Brain microvascular endothelial cell (primary cell): ENCODE data around the gene FSIP2.

Source experiments
- DNase-seq: peaks from one replicate; pipeline ENCODE4 v3.0.0-alpha.2; 2020
- H3K27ac ChIP-seq: fragments of 250-450 bp; sonication (Bioruptor Pico); 2 replicates; pipeline ENCODE4 v1.5.1; 2020; ENCODE audit warnings: mild to moderate bottlenecking, moderate library complexity
- H3K27me3 ChIP-seq: fragments of 250-450 bp; sonication (Bioruptor Pico); replicated peaks from 2 replicates; pipeline ENCODE4 v1.5.1; 2020; ENCODE audit warnings: mild to moderate bottlenecking
- H3K36me3 ChIP-seq: fragments of 250-450 bp; sonication (Bioruptor Pico); replicated peaks from 2 replicates; pipeline ENCODE4 v1.5.1; 2020; ENCODE audit warnings: mild to moderate bottlenecking
- H3K4me3 ChIP-seq: 2 replicates; pipeline ENCODE4 v1.5.1; 2011; ENCODE audit warnings: low read depth, mild to moderate bottlenecking, control low read depth, low read length, moderate library complexity
- in situ Hi-C: cut with HindIII; loops from 2 replicates; pipeline ENCODE4 v1.10.0; 2017; ENCODE audit warnings: low sequenced_read_pairs, low pct_ligation_motif_present
- TF ChIP-seq, protein P1 (sequence below): IDR thresholded peaks from 2 replicates; pipeline ENCODE4 v1.5.1; 2011; ENCODE audit warnings: low read depth, mild to moderate bottlenecking, moderate library complexity, low read length, control low read depth, inconsistent platforms; ENCODE audit errors: missing control alignments

FSIP2 gene

DNA sequence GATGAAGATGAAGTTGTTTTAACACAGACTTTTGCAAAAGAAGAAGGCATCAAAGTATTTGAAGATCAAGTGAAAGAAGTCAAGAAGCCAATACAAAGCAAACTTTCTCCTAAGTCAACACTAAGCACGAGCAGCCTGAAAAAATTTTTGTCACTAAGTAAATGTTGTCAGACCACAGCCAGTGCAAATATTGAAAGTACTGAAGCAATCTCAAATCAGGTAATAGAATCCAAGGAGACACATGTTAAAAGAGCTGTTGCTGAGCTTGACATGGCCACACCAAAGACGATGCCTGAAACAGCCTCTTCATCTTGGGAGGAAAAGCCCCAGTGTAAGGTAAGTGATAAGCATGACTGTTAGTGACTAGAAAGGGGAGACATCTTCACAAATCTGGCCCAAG, 75.1 kb downstream of the FSIP2 start:
- Histone ChIP-seq H3K36me3 (no peaks in the 10 kb centered on the region), H3K27ac (no peak overlapping the region), H3K27me3 (no peaks in the 10 kb centered on the region), H3K4me3 (no peak overlapping the region)
- TF ChIP-seq, protein P1, sequence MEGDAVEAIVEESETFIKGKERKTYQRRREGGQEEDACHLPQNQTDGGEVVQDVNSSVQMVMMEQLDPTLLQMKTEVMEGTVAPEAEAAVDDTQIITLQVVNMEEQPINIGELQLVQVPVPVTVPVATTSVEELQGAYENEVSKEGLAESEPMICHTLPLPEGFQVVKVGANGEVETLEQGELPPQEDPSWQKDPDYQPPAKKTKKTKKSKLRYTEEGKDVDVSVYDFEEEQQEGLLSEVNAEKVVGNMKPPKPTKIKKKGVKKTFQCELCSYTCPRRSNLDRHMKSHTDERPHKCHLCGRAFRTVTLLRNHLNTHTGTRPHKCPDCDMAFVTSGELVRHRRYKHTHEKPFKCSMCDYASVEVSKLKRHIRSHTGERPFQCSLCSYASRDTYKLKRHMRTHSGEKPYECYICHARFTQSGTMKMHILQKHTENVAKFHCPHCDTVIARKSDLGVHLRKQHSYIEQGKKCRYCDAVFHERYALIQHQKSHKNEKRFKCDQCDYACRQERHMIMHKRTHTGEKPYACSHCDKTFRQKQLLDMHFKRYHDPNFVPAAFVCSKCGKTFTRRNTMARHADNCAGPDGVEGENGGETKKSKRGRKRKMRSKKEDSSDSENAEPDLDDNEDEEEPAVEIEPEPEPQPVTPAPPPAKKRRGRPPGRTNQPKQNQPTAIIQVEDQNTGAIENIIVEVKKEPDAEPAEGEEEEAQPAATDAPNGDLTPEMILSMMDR, result no peak
- no peak for DNase-seq
- in situ Hi-C loops, result no loop called here

DNA sequence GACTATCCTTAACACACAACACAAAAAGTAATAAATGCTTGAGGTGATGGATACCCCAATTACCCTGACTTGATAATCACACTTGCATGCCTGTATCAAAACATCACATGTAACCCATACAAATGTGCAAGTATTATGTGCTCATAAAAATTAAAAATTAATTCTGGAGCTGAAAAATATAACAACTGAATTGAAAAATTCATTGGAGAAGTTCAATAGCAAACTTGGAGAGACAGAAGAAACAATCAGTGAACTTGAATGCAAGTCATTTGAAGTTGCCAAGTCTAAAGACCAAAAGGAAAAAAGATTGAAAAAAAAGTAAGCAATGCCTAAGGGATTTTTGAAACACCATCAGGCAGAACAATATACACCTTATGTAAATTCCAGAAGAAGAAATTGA, 79.4 kb downstream of the FSIP2 start:
- no peak overlapping the region for H3K4me3 ChIP-seq
- DNase-seq, result no peak
- no peaks in the 10 kb centered on the region for H3K36me3 ChIP-seq
- TF ChIP-seq, protein P1, result no peak
- H3K27ac ChIP-seq, result no peak overlapping the region
- in situ Hi-C loops, result no loop called here
- H3K27me3 ChIP-seq, result no peaks in the 10 kb centered on the region

- Histone ChIP-seq H3K4me3 (no peak overlapping the region), H3K27me3 (no peaks in the 10 kb centered on the region), H3K36me3 (no peaks in the 10 kb centered on the region), H3K27ac (no peak overlapping the region)
- DNase-seq, result no peak
- TF ChIP-seq, protein P1, result no peak
- in situ Hi-C loops, result no loop called here
Measured at GRCh38 chr2:185821467-185821866, 82.9 kb downstream of the FSIP2 start.

- in situ Hi-C loops, result no loop called here
- TF ChIP-seq, protein P1, result no peak
- Histone ChIP-seq H3K27me3 (no peaks in the 10 kb centered on the region), H3K27ac (no peak overlapping the region), H3K4me3 (no peak overlapping the region), H3K36me3 (no peaks in the 10 kb centered on the region)
- DNase-seq, result no peak
Measured at GRCh38 chr2:185823773-185824172, 85.2 kb downstream of the FSIP2 start.

DNA sequence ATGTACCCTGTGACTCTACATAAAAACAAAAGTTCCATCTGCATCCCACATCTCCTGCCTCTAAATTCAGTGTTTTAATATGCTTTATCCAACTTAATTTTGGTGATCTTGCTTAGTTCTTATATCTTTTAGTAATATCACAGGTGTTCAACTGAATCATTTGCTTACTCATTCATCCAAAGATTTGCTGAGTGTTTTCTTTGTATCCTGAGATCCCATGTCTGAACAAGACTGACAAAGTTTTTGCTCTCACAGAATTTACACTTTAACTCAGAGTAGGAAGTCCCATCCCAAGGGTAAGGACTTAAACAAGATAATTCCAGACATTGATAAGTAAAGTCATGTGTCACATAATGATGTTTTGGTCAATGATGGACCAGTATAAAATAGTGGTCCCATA, 87.0 kb downstream of the FSIP2 start:
- no peak overlapping the region for H3K4me3 ChIP-seq
- no peak for DNase-seq
- no peaks in the 10 kb centered on the region for H3K27me3 ChIP-seq
- in situ Hi-C loops, result no loop called here
- H3K36me3 ChIP-seq, result no peaks in the 10 kb centered on the region
- H3K27ac ChIP-seq, result no peak overlapping the region
- TF ChIP-seq, protein P1, result no peak

GRCh38 chr2:185828326-185828725, 89.7 kb downstream of the FSIP2 start:
- Histone ChIP-seq H3K4me3 (no peak overlapping the region), H3K36me3 (no peaks in the 10 kb centered on the region), H3K27me3 (no peaks in the 10 kb centered on the region), H3K27ac (no peak overlapping the region)
- TF ChIP-seq, protein P1, result no peak
- no peak for DNase-seq
- in situ Hi-C loops, result no loop called here
